A204.1 (cell line): ENCODE results near the gene TMEM178A.
"Not testable (repeated sequence)": the region's sequence is repeated elsewhere in the genome, so short reads cannot be mapped to it uniquely, and the experiment has no call there.

Experiments
- FAIRE-seq: peaks from 2 replicates; lab custom pipeline; 2012; peaks lifted over from hg19 to GRCh38; lab: Jason Lieb, UNC

The TMEM178A gene

GRCh38 chr2:39665811-39666490, at the start of gene TMEM178A:
TSS of gene TMEM178A (plus strand) at chr2:39665917. CDS start at chr2:39665975, 58 bp downstream.
- FAIRE-seq, result no peak

GRCh38 chr2:39618236-39618635, 47.5 kb upstream of the TMEM178A start:
- FAIRE-seq, result no peak

GRCh38 chr2:39618736-39619135, 47.0 kb upstream of the TMEM178A start:
- FAIRE-seq, result no peak

- no peak for FAIRE-seq
These were observed 45.6 kb upstream of the TMEM178A start for GRCh38 chr2:39620067-39620466.

DNA sequence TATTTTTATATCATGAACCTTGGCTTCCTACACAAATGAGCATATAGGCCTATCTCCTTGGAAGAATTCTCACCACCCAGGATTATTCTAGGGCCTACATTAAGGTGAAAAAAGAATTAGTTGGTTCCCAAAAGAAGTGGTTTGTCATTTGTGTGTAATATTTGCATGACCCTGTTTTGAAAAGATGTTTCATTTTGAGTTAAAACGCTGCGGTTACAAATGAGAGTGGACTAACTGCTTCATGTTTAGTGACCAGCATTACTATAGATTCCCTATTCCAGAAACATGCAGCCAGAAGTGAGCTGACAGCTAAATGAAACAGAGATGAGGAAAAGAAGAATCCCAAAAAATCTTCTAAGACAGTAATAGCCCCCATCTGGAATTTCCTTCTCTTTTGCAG, 44.1 kb upstream of the TMEM178A start:
- no peak for FAIRE-seq

DNA sequence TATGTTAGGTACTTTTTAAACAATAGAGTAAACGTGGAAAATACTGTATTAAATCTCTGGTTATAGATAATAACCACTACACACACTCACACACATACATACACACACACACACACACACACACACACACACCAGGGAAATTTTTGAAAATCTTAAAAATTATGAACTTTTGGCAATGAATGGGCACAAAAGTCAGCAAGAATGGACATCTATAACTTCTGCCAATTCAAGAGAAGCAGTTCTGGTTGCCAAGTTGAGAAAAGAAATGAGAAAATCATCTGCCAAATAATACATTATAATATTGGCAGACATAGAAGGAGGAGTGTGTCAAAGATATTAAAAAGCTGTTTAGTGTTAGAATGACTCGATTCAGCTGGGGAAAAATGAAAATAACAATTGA, 42.9 kb upstream of the TMEM178A start:
- no peak for FAIRE-seq

DNA sequence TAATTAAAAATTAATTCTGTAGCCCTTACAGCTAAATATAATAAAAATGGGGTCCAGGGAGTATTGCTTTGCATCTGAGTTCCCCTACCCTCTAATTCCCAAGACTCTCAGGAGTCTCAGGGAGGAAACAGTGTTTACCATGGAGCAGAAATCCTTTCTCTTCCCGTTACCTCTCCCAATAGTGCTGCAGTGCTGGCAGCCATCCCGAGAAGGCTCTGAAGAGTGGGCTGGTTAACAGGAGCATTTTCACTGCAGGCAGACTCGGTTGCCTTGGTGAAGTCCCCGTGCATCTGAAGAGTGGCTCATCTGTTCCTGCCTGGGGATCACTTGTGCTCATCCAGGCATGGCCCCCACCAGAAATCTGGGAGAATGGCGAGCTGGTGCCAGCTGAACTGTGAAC, 41.8 kb upstream of the TMEM178A start:
- FAIRE-seq, result no peak

DNA sequence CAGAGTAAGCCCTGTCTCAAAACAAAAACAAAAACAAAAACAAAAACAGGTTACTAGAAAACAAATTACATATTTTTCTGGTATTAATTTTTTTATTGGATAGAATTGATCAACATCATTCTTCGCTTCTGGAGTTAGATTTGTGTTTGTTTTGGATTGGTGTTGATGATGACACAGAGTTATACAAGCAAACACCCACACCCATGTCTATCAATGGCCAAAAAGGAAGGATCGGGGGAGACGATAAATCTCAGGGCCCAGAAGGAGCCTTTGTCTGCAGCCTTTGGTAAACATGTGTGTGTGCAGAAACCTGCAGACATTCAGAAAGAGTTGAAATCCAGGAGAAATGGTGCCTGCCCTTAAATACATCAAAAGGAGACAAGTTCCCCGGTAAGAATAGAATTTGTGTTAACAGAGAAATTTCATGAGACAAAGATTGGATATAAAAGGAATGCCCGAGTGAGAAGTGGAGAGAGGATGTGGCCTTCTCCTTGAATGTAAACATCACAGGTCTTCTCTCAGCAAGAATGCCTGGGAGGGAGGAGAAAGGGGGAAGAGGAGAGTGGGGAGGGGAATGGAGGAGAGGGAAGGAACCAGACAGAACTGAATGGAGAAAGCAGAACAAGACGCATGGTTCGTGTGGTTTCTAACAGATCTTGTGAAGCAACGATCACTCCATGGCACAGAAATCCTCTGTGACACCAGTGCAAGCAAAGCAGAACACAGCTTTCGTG, 40.4 kb upstream of the TMEM178A start:
- FAIRE-seq, result no peak

DNA sequence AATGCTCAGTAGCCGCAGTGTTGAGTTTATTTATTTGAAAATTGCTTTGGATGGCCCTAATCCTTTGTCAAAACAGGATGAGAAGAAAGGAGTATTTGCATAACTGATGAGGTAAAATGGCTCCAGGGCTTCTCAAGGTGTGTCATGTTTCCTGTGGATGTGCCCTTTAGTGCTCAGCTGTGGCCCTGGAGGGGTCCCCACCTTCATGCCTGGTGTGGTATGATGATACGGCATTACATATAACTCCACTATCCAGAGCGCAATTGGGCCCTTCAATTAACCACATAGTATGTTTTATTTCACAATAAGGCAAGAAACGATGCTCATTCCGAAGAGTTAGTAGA, 39.8 kb upstream of the TMEM178A start:
- no peak for FAIRE-seq

- FAIRE-seq, result not testable (repeated sequence)
These were observed 37.4 kb upstream of the TMEM178A start for GRCh38 chr2:39628346-39628745.

DNA sequence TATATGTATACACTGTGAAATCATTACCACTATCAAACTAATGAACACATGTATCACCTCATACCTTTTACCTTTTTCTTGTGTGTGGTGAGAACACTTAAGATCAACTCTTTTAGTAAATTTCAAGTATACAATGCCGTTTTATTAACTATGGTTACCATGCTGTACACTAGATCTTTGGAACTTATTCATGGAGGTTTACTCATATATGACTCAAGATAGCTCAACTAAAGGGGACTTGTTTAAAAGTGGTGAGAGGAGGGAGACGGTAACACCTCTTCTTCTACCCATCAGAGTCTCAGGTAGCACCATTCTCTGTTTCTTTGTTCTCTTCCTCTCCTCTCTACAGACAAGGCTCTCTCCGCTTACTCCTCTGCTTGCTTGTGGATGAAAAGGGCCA, 36.1 kb upstream of the TMEM178A start:
- FAIRE-seq, result no peak

DNA sequence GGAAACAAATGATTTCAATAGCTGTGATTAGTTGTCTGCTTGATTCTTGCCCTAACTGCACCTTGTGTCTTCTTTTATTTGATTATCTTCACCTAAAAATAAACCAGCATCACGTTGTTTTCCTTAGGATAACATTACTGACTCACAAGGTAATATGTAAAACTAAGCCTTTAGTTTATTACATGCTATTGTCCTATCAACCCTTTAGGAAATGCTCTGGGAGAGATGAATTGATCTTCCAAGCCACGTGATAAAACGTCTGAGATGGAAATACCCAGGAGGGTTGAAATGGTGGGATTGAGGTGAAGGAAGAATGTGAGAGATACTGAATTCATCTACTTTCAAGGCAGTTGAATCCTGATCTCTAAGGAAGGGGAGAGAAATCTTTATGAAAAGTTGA, 34.5 kb upstream of the TMEM178A start:
- FAIRE-seq, result no peak

GRCh38 chr2:39631718-39632117, 34.0 kb upstream of the TMEM178A start:
- no peak for FAIRE-seq

DNA sequence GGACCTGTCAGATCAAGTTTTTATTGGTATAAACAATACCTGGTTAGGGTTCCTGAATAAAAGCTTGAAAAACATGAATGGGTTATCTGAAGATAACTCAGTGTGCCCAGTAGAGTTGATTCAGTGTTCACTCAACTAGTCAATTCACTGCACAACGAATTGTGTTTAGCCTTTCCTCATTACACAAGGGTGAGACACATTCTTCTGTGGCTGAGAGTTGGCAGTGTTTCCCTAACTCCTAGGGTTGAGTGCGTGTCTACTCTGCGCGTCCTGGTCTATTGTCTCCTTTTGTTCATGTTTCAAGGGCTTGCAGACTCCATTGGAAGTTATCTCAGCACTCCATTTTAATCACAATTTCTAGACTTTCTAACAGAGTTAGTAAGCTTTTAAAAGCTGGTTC, 32.8 kb upstream of the TMEM178A start:
- no peak for FAIRE-seq

- FAIRE-seq, result no peak
These were observed 29.4 kb upstream of the TMEM178A start for GRCh38 chr2:39636306-39636705.

DNA sequence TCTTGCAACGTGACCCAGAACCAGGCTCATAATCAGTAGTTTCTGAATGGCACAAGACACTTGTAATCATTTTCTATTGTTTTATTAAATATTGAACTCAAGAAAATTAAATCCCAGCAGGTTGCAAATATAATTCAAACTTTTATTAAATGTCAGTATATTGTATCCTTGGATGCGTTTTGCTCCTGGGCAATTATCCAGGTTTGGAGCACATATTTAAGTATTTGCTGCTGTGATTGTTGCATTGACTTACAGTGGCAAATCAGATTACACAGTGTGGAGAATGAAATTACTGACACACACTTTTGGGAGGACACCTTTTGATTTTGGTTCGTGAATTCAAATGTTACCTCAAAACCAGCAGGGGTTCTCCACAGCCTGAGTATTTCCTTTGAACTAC, 27.1 kb upstream of the TMEM178A start:
- FAIRE-seq, result no peak

- no peak for FAIRE-seq
These were observed 25.6 kb upstream of the TMEM178A start for GRCh38 chr2:39640107-39640506.

DNA sequence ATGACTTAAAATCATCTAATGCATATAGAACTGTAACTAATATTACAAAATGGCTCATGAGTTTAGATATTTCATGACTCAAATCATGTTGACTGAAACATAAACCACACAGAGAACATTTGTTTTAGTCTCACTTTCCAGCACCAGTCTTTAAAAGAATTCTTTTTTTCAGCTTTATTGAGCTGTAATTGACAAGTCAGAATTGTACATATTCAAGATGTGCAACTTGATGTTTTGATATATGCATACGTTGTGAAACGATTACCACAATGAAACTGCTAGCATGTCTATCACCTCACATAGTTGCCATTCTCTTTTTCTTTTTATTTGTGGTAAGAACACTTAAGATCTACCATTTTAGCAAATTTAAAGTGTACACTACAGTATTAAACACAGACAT, 25.0 kb upstream of the TMEM178A start:
- FAIRE-seq, result no peak

DNA sequence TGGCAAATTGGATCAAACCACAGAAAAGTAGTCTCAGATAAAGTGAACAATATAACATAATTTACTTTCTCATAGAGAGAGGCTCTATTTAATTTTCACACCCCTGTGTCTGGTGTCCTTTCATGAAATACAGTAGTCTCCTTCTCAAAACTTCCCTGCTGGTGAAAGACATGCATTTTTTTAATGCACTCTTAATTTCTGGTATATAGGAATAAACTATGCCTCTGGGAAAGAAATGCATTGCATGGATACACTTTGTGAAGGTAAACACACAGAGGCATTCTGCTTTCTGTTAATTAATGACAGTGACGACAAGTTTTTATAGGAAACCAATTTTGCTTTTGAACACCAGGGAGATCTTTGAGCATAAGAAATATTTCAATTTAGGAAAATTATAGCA, 24.1 kb upstream of the TMEM178A start:
- no peak for FAIRE-seq

- no peak for FAIRE-seq
These were observed 23.5 kb upstream of the TMEM178A start for GRCh38 chr2:39642051-39642718.

- no peak for FAIRE-seq
These were observed 19.9 kb upstream of the TMEM178A start for GRCh38 chr2:39645826-39646225.

DNA sequence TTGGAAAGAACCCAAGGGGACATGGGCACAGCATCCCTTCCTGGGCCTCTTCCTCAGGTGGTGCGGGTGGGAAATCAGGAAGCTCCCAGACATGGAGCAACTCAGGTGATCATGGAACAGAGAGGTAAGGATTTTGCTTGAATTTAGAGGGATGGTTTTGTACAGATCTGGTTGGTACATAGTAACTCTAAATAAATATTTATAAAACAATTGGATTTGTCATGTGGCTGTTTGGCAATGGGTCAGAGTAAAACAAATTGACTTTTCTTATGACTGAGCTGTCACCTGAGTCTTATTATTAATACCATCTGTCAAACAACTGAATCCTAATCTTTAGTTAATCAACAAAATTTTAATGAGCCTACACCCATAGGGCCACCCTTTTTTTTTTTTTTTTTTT, 19.4 kb upstream of the TMEM178A start:
- FAIRE-seq, result no peak

DNA sequence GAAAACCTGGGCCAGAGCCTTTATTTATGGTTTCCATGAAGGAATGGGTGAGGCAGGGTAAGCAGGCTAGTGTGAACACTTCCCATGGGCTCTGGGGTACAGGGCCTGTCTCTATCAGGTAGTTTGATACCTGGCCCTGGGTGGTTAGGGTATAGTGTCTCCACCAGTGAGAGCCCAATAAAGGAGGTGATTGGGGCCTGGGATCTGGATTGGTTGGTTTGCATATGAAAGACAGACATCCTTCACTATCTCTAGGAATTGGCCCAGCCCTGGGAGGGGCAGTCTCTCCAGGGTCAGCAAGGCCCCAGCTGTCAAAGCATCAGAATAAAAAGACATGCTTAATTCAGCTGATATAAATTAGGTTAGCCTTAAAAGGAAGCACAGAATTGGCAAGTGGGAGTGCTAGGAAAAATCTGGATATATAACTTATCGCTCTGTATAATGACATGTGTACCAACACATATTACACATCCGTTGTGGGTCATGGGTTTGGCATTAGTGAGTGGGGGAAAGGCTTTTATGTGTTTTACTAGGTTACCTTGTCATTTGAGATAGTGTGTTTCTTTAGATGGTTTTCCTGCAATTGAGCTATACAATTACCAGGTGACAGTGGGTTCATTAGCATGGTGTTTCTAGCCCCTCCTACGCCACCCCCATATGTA, 18.5 kb upstream of the TMEM178A start:
- no peak for FAIRE-seq
